ENCODE data around the gene FHIP2A.

GRCh38 chr10:114850126-114850525 is 28.5 kb downstream of the FHIP2A start:
- TF ChIP-seq ZNF331 (CRISPR knock-in tag; IDR thresholded peaks at IDR 0.05; ENCODE audit: low read depth) (no peak), ZNF462 (CRISPR knock-in tag; IDR thresholded peaks at IDR 0.05) (no peak), CTCF (conservative IDR thresholded peaks at IDR 0.05; ENCODE audit: low read depth in 2 of 2) (no peak), POLR2AphosphoS5 (IDR thresholded peaks at IDR 0.05; ENCODE audit: low read depth) (no peak), NANOG (IDR thresholded peaks at IDR 0.05; ENCODE audit: borderline replicate concordance) (no peak), EZH2 (IDR thresholded peaks at IDR 0.05; ENCODE audit: low read depth, unreplicated experiment) (no peak), STAT1 (IDR thresholded peaks at IDR 0.05; ENCODE audit: unreplicated experiment) (no peak), JUNB (IDR thresholded peaks at IDR 0.05; ENCODE audit: unreplicated experiment) (no peak), ETS1 (IDR thresholded peaks at IDR 0.05) (no peak), CREB1 (CRISPR knock-in tag; IDR thresholded peaks at IDR 0.05; ENCODE audit: low read depth) (no peak), EZH2phosphoT487 (IDR thresholded peaks at IDR 0.05; ENCODE audit: unreplicated experiment) (no peak)
